Activated naive CD8-positive, alpha-beta T cell treated with anti-CD3 and anti-CD28 coated beads for 36 hours (primary cell): Measurements from ENCODE around the gene ANTXR1. TPM values are rescaled to one million over a fixed set of nuclear protein-coding genes. Genes with fewer than 3 reads are reported as not detected.

Source experiments
- DNase-seq: peaks from one replicate; pipeline ENCODE4 v3.0.0; 2021
- H3K27ac Mint-ChIP-seq: one replicate; pipeline ENCODE4 v1.8.0; 2022; ENCODE audit warnings: mild to moderate bottlenecking, moderate library complexity, mixed read lengths
- H3K27me3 Mint-ChIP-seq: one replicate; pipeline ENCODE4 v1.8.0; 2022; ENCODE audit warnings: mild to moderate bottlenecking, mixed read lengths
- H3K36me3 Mint-ChIP-seq: one replicate; pipeline ENCODE4 v1.8.0; 2021; ENCODE audit warnings: mild to moderate bottlenecking, mixed read lengths
- H3K4me1 Mint-ChIP-seq: one replicate; pipeline ENCODE4 v1.8.0; 2021; ENCODE audit warnings: mixed read lengths
- H3K4me3 Mint-ChIP-seq: one replicate; pipeline ENCODE4 v1.8.0; 2022; ENCODE audit warnings: mild to moderate bottlenecking, moderate library complexity, mixed read lengths
- H3K9me3 Mint-ChIP-seq: one replicate; pipeline ENCODE4 v1.8.0; 2022; ENCODE audit warnings: mixed read lengths
- total RNA-seq, 2 experiments: library from RNA; stranded (reverse); gene quantifications; one replicate each; pipeline ENCODE4 v1.2.3, GENCODE V29; 2021

Gene ANTXR1
- total RNA-seq, 2 experiments from 2014 or later, result 0.91 to 1.1 TPM

- Mint-ChIP-seq H3K4me1 (peaks cover 16% of the 10 kb centered on the region), H3K9me3 (no peaks in the 10 kb centered on the region), H3K27ac (no peak overlapping the region), H3K36me3 (no peaks in the 10 kb centered on the region), H3K4me3 (no peak overlapping the region), H3K27me3 (peaks cover 70% of the 10 kb centered on the region)
- no peak for DNase-seq
Observed at GRCh38 chr2:69017080-69017479, 4.1 kb downstream of the ANTXR1 start.

GRCh38 chr2:69017835-69018234 is 4.9 kb downstream of the ANTXR1 start:
- Mint-ChIP-seq H3K27ac (no peak overlapping the region), H3K27me3 (peaks cover 62% of the 10 kb centered on the region), H3K4me3 (no peak overlapping the region), H3K9me3 (no peaks in the 10 kb centered on the region), H3K36me3 (no peaks in the 10 kb centered on the region), H3K4me1 (peaks cover 10% of the 10 kb centered on the region)
- DNase-seq, result no peak

- Mint-ChIP-seq H3K4me3 (no peak overlapping the region), H3K4me1 (peaks cover 9% of the 10 kb centered on the region), H3K9me3 (no peaks in the 10 kb centered on the region), H3K36me3 (no peaks in the 10 kb centered on the region), H3K27ac (no peak overlapping the region), H3K27me3 (peaks cover 57% of the 10 kb centered on the region)
- DNase-seq, result no peak
Observed at GRCh38 chr2:69018678-69019095, 5.7 kb downstream of the ANTXR1 start.

GRCh38 chr2:69020496-69021426 is 7.8 kb downstream of the ANTXR1 start:
- Mint-ChIP-seq H3K4me3 (no peak overlapping the region), H3K27ac (no peak overlapping the region), H3K36me3 (no peaks in the 10 kb centered on the region), H3K4me1 (no peaks in the 10 kb centered on the region), H3K9me3 (no peaks in the 10 kb centered on the region), H3K27me3 (peaks cover 38% of the 10 kb centered on the region)
- no peak for DNase-seq

GRCh38 chr2:69021727-69022126 is 8.7 kb downstream of the ANTXR1 start:
- no peak overlapping the region for H3K4me3 Mint-ChIP-seq
- H3K36me3 Mint-ChIP-seq, result no peaks in the 10 kb centered on the region
- no peaks in the 10 kb centered on the region for H3K4me1 Mint-ChIP-seq
- no peak overlapping the region for H3K27ac Mint-ChIP-seq
- H3K9me3 Mint-ChIP-seq, result no peaks in the 10 kb centered on the region
- DNase-seq, result no peak
- H3K27me3 Mint-ChIP-seq, result peaks cover 33% of the 10 kb centered on the region

GRCh38 chr2:69022548-69022947 is 9.6 kb downstream of the ANTXR1 start:
- Mint-ChIP-seq H3K27me3 (peaks cover 33% of the 10 kb centered on the region), H3K4me1 (no peaks in the 10 kb centered on the region), H3K4me3 (no peak overlapping the region), H3K9me3 (no peaks in the 10 kb centered on the region), H3K27ac (no peak overlapping the region), H3K36me3 (no peaks in the 10 kb centered on the region)
- DNase-seq, result no peak

- Mint-ChIP-seq H3K36me3 (no peaks in the 10 kb centered on the region), H3K4me1 (no peaks in the 10 kb centered on the region), H3K4me3 (no peak overlapping the region), H3K9me3 (no peaks in the 10 kb centered on the region), H3K27ac (no peak overlapping the region), H3K27me3 (peaks cover 31% of the 10 kb centered on the region)
- DNase-seq, result no peak
Observed at GRCh38 chr2:69023236-69023635, 10.3 kb downstream of the ANTXR1 start.

GRCh38 chr2:69026026-69026425 is 13.0 kb downstream of the ANTXR1 start:
- Mint-ChIP-seq H3K9me3 (no peaks in the 10 kb centered on the region), H3K4me1 (no peaks in the 10 kb centered on the region), H3K27ac (no peak overlapping the region), H3K36me3 (no peaks in the 10 kb centered on the region), H3K4me3 (no peak overlapping the region), H3K27me3 (peaks cover 23% of the 10 kb centered on the region)
- DNase-seq, result peak; percentile 20

GRCh38 chr2:69026691-69027459 is 13.9 kb downstream of the ANTXR1 start:
- H3K36me3 Mint-ChIP-seq, result no peaks in the 10 kb centered on the region
- H3K9me3 Mint-ChIP-seq, result no peaks in the 10 kb centered on the region
- no peak for DNase-seq
- peaks cover 17% of the 10 kb centered on the region for H3K27me3 Mint-ChIP-seq
- no peak overlapping the region for H3K27ac Mint-ChIP-seq
- H3K4me3 Mint-ChIP-seq, result no peak overlapping the region
- H3K4me1 Mint-ChIP-seq, result no peaks in the 10 kb centered on the region

GRCh38 chr2:69030800-69031428 is 17.9 kb downstream of the ANTXR1 start:
- no peaks in the 10 kb centered on the region for H3K36me3 Mint-ChIP-seq
- H3K9me3 Mint-ChIP-seq, result no peaks in the 10 kb centered on the region
- no peak overlapping the region for H3K27ac Mint-ChIP-seq
- no peak for DNase-seq
- H3K4me3 Mint-ChIP-seq, result no peak overlapping the region
- peaks cover 20% of the 10 kb centered on the region for H3K27me3 Mint-ChIP-seq
- H3K4me1 Mint-ChIP-seq, result peaks cover 1% of the 10 kb centered on the region

- DNase-seq, result no peak
- no peaks in the 10 kb centered on the region for H3K36me3 Mint-ChIP-seq
- H3K9me3 Mint-ChIP-seq, result no peaks in the 10 kb centered on the region
- H3K4me1 Mint-ChIP-seq, result peaks cover 1% of the 10 kb centered on the region
- no peak overlapping the region for H3K4me3 Mint-ChIP-seq
- peaks cover 20% of the 10 kb centered on the region for H3K27me3 Mint-ChIP-seq
- H3K27ac Mint-ChIP-seq, result no peak overlapping the region
Observed at GRCh38 chr2:69031466-69031865, 18.5 kb downstream of the ANTXR1 start.

GRCh38 chr2:69032336-69032735 is 19.4 kb downstream of the ANTXR1 start:
- H3K27me3 Mint-ChIP-seq, result peaks cover 16% of the 10 kb centered on the region

GRCh38 chr2:69033461-69034095 is 20.6 kb downstream of the ANTXR1 start:
- Mint-ChIP-seq H3K9me3 (no peaks in the 10 kb centered on the region), H3K4me3 (no peak overlapping the region), H3K27me3 (peaks cover 15% of the 10 kb centered on the region), H3K36me3 (no peaks in the 10 kb centered on the region), H3K4me1 (peaks cover 1% of the 10 kb centered on the region), H3K27ac (no peak overlapping the region)
- no peak for DNase-seq

More at GRCh38 chr2:69032336-69032735, 19.4 kb downstream of the ANTXR1 start:
- H3K9me3 Mint-ChIP-seq, result no peaks in the 10 kb centered on the region
- DNase-seq, result no peak
- H3K36me3 Mint-ChIP-seq, result no peaks in the 10 kb centered on the region
- peaks cover 1% of the 10 kb centered on the region for H3K4me1 Mint-ChIP-seq
- H3K4me3 Mint-ChIP-seq, result no peak overlapping the region
- H3K27ac Mint-ChIP-seq, result no peak overlapping the region

- Mint-ChIP-seq H3K36me3 (no peaks in the 10 kb centered on the region), H3K27ac (no peak overlapping the region), H3K9me3 (no peaks in the 10 kb centered on the region), H3K27me3 (peaks cover 15% of the 10 kb centered on the region), H3K4me1 (peaks cover 1% of the 10 kb centered on the region), H3K4me3 (no peak overlapping the region)
- no peak for DNase-seq
Observed at GRCh38 chr2:69034122-69034521, 21.1 kb downstream of the ANTXR1 start.

- peaks cover 1% of the 10 kb centered on the region for H3K4me1 Mint-ChIP-seq
- no peaks in the 10 kb centered on the region for H3K36me3 Mint-ChIP-seq
- H3K4me3 Mint-ChIP-seq, result no peak overlapping the region
- H3K9me3 Mint-ChIP-seq, result no peaks in the 10 kb centered on the region
- H3K27me3 Mint-ChIP-seq, result peaks cover 19% of the 10 kb centered on the region
- H3K27ac Mint-ChIP-seq, result no peak overlapping the region
- DNase-seq, result no peak
Observed at GRCh38 chr2:69034845-69035244, 21.9 kb downstream of the ANTXR1 start.
